ENCODE measurements around the gene BMERB1.

The BMERB1 gene

DNA sequence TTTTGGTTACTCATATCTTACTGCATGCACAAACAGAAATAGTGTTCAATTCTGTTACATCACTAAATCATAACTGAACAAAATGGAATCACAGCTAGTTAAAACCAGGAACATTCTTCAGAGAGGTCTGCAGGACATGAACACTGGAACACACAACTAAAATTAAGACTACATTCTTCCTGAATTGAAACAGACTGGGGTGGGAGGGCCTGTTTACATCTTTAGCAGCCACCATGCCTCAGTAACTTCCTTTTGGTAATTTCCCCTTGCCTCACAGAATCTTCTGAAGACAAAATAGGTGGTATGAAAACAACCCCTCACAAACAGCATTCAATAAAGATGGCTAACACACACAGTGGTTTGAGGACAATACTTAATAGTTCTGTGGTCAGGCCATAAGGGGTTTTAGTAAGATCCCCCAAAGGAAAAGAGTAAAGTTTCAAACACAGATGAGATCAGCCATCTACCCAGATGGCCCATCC lies 202.0 kb downstream of the BMERB1 start:
- H3K4me3 ChIP-seq (ENCODE audit: low read length), result no peak overlapping the region
- no peak for DNase-seq (ENCODE audit: low read depth)
- TF ChIP-seq, protein P1, sequence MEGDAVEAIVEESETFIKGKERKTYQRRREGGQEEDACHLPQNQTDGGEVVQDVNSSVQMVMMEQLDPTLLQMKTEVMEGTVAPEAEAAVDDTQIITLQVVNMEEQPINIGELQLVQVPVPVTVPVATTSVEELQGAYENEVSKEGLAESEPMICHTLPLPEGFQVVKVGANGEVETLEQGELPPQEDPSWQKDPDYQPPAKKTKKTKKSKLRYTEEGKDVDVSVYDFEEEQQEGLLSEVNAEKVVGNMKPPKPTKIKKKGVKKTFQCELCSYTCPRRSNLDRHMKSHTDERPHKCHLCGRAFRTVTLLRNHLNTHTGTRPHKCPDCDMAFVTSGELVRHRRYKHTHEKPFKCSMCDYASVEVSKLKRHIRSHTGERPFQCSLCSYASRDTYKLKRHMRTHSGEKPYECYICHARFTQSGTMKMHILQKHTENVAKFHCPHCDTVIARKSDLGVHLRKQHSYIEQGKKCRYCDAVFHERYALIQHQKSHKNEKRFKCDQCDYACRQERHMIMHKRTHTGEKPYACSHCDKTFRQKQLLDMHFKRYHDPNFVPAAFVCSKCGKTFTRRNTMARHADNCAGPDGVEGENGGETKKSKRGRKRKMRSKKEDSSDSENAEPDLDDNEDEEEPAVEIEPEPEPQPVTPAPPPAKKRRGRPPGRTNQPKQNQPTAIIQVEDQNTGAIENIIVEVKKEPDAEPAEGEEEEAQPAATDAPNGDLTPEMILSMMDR (IDR thresholded peaks at IDR 0.05; ENCODE audit: insufficient read depth, low read depth, low read length, missing control alignments), result no peak
